ENCODE results near the gene SULT2B1.

The SULT2B1 gene

GRCh38 chr19:48553676-48554384 lies 1.9 kb downstream of the SULT2B1 start:
- Histone ChIP-seq H3K27me3 (replicated peaks; ENCODE audit: insufficient read depth, low read length) (peaks cover 85% of the 10 kb centered on the region), H3K27ac (ENCODE audit: low read length) (no peak overlapping the region), H3K79me2 (ENCODE audit: low read length) (no peaks in the 10 kb centered on the region), H3K4me3 (ENCODE audit: low read length) (no peak overlapping the region), H3K9me2 (replicated peaks; ENCODE audit: insufficient read depth, low read length) (no peaks in the 10 kb centered on the region), H4K20me1 (ENCODE audit: insufficient read depth, low read length) (no peaks in the 10 kb centered on the region), H2AFZ (ENCODE audit: low read length) (no peak overlapping the region), H3F3A (ENCODE audit: insufficient read depth, low read length) (no peaks in the 10 kb centered on the region), H3K4me2 (ENCODE audit: low read depth, low read length) (no peak overlapping the region), H3K36me3 (replicated peaks; ENCODE audit: insufficient read depth, low read length) (no peaks in the 10 kb centered on the region), H3K9ac (ENCODE audit: low read length) (no peak overlapping the region), H3K4me1 (ENCODE audit: low read length) (no peaks in the 10 kb centered on the region), H3K9me3 (replicated peaks; ENCODE audit: insufficient read depth, low read length) (no peaks in the 10 kb centered on the region)
- TF ChIP-seq CTCF (IDR thresholded peaks at IDR 0.05; ENCODE audit: low read length) (no peak), EZH2 (optimal IDR thresholded peaks at IDR 0.05; ENCODE audit: low read depth, low read length) (no peak), EZH2phosphoT487 (IDR thresholded peaks at IDR 0.05; ENCODE audit: low read length) (no peak)
- no peak for DNase-seq

- DNase-seq = no peak
- Histone ChIP-seq H3K4me1 (ENCODE audit: low read length) (no peaks in the 10 kb centered on the region), H4K20me1 (ENCODE audit: insufficient read depth, low read length) (no peaks in the 10 kb centered on the region), H3K79me2 (ENCODE audit: low read length) (no peaks in the 10 kb centered on the region), H3K9me3 (replicated peaks; ENCODE audit: insufficient read depth, low read length) (no peaks in the 10 kb centered on the region), H3K9ac (ENCODE audit: low read length) (no peak overlapping the region), H3F3A (ENCODE audit: insufficient read depth, low read length) (no peaks in the 10 kb centered on the region), H3K9me2 (replicated peaks; ENCODE audit: insufficient read depth, low read length) (no peaks in the 10 kb centered on the region), H3K4me3 (ENCODE audit: low read length) (no peak overlapping the region), H2AFZ (ENCODE audit: low read length) (no peak overlapping the region), H3K36me3 (replicated peaks; ENCODE audit: insufficient read depth, low read length) (no peaks in the 10 kb centered on the region), H3K4me2 (ENCODE audit: low read depth, low read length) (no peak overlapping the region), H3K27me3 (replicated peaks; ENCODE audit: insufficient read depth, low read length) (peaks cover 86% of the 10 kb centered on the region), H3K27ac (ENCODE audit: low read length) (no peak overlapping the region)
- TF ChIP-seq EZH2phosphoT487 (IDR thresholded peaks at IDR 0.05; ENCODE audit: low read length) (no peak), CTCF (IDR thresholded peaks at IDR 0.05; ENCODE audit: low read length) (no peak), EZH2 (optimal IDR thresholded peaks at IDR 0.05; ENCODE audit: low read depth, low read length) (no peak)
Observed at GRCh38 chr19:48554385-48555091, 2.6 kb downstream of the SULT2B1 start.

- H3K4me2 ChIP-seq (ENCODE audit: low read depth, low read length) = no peak overlapping the region
Observed at GRCh38 chr19:48556163-48556562, 4.2 kb downstream of the SULT2B1 start.

More at GRCh38 chr19:48556163-48556562, 4.2 kb downstream of the SULT2B1 start:
- no peaks in the 10 kb centered on the region for H3K9me2 ChIP-seq (replicated peaks; ENCODE audit: insufficient read depth, low read length)
- H3K4me3 ChIP-seq (ENCODE audit: low read length) = no peak overlapping the region
- no peaks in the 10 kb centered on the region for H3K9me3 ChIP-seq (replicated peaks; ENCODE audit: insufficient read depth, low read length)
- H3K79me2 ChIP-seq (ENCODE audit: low read length) = no peaks in the 10 kb centered on the region
- TF ChIP-seq EZH2phosphoT487 (IDR thresholded peaks at IDR 0.05; ENCODE audit: low read length) (no peak), EZH2 (optimal IDR thresholded peaks at IDR 0.05; ENCODE audit: low read depth, low read length) (no peak), CTCF (IDR thresholded peaks at IDR 0.05; ENCODE audit: low read length) (no peak)
- no peak overlapping the region for H3K27ac ChIP-seq (ENCODE audit: low read length)
- DNase-seq = no peak
- H3K9ac ChIP-seq (ENCODE audit: low read length) = no peak overlapping the region
- no peak overlapping the region for H2AFZ ChIP-seq (ENCODE audit: low read length)
- H3K27me3 ChIP-seq (replicated peaks; ENCODE audit: insufficient read depth, low read length) = peaks cover 80% of the 10 kb centered on the region
- H3F3A ChIP-seq (ENCODE audit: insufficient read depth, low read length) = no peaks in the 10 kb centered on the region
- no peaks in the 10 kb centered on the region for H3K4me1 ChIP-seq (ENCODE audit: low read length)
- no peaks in the 10 kb centered on the region for H3K36me3 ChIP-seq (replicated peaks; ENCODE audit: insufficient read depth, low read length)
- no peaks in the 10 kb centered on the region for H4K20me1 ChIP-seq (ENCODE audit: insufficient read depth, low read length)
